Measurements from ENCODE around the gene DNALI1.
"Not testable (repeated sequence)": the region's sequence is repeated elsewhere in the genome, so short reads cannot be mapped to it uniquely, and the experiment has no call there.

The DNALI1 gene

DNA sequence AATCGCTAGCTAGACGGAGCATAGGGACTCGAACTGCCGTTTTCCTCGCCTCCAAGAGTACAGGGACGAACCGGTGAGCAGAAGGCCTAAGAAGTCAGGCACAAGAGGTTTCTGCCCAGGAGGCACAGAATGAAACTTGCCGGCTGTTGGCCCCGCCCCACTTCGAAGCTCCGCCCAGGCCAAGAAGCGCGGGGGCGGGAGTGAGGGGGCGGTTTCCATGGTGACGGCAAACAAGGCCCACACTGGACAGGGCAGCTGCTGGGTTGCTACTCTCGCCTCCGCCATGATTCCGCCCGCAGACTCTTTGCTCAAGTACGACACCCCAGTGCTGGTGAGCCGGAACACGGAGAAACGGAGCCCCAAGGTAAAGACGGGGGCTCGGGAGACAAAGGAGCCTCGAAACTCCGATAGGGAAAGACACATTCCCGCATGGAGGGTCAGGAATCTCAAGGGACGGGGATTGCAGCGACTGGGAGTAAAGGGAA lies at the start of gene DNALI1:
DNALI1 (plus strand) TSS at position 229 of the 485 bp plus-strand sequence; CDS start at position 284, 55 bp downstream.
- DNase-seq = no peak

GRCh38 chr1:37509181-37509580 lies 47.6 kb upstream of the DNALI1 start:
- peak; percentile 31 to 38 for DNase-seq

DNA sequence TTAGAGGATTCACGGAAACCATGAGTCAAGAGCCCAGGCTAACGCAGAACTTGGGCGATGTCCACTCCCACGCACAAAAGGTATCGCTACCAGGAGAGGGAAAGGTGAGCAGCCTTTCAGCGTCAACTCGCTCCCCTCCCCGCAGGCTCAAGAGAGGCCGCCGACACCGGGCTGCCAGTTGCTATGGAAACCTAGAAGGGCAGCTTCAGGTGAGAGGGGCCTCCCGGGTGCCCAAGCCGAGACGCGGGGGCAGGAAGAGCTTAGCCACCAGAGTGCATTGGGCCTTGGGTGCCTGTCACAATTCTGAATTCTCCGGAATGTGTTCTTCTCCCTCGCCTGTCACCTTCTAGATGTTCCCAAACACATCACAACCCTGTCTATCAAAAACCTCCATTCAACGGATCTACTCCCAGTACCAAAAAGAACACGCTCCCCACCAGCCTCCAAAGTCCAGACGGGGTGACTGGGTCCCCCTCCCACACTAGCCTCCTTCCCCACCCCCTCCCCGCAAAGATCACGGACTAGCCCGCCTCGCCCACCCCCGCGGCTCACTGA lies 42.9 kb upstream of the DNALI1 start:
- DNase-seq = no peak

GRCh38 chr1:37514350-37515184 lies 42.2 kb upstream of the DNALI1 start, which contains the start of gene MEAF6:
MEAF6 (minus strand) TSS chr1:37514766; CDS start chr1:37514746, 20 bp downstream.
- DNase-seq = peak; percentile 75 to 81

- DNase-seq = no peak
These were observed 41.3 kb upstream of the DNALI1 start for GRCh38 chr1:37515185-37516034.

DNA sequence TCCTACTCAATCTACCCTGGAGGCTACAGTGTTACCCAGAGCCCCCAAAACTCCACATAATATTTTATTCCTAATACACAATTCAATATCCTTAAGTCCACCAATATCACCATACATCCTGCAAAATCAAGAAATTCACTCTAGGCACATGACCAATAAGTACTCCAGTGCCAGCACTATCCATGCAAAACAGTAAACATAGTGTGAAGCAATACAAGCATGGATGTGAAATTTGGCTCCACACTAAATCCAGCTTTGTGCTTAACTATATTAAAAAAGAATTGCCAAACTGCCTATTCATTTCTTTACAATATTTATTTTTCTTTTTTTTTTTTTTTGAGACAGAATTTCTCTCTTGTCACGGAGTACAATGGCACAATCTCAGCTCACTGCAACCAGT lies 39.2 kb upstream of the DNALI1 start:
- no peak for DNase-seq

GRCh38 chr1:37518241-37518640 lies 38.5 kb upstream of the DNALI1 start:
- not testable (repeated sequence) for DNase-seq

DNA sequence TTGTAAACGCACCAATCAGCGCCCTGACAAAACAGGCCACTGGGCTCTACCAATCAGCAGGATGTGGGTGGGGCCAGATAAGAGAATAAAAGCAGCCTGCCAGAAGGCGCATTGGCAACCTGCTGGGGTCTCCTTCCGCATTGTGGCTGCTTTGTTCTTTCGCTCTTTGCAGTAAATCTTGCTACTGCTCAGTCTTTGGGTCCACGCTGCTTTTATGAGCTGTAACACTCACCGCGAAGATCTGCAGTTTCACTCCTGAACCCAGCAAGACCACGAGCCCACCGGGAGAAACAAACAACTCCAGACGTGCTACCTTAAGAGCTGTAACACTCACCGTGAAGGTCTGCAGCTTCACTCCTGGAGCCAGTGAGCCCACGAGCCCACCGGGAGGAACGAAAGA lies 37.8 kb upstream of the DNALI1 start:
- DNase-seq = not testable (repeated sequence)

DNA sequence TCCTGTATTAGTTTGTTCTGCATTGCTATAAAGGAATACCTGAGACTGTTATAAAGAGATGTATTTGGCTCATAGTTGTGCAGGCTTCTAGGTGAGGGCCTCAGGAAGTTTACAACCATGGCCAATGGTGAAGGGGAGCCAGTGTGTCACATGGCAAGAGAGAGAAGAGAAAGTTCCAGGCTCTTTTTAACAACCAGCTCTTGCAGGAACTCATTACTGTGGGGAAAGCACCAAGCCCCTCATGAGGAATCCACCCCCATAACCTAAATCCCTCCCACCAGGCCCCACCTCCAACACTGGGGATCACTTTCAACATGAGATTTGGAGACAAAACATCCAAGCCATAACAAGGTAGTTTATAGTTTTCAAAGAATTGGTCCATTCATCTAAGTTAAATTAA lies 37.1 kb upstream of the DNALI1 start:
- DNase-seq = no peak

- not testable (repeated sequence) for DNase-seq
These were observed 26.9 kb upstream of the DNALI1 start for GRCh38 chr1:37529888-37530287.

DNA sequence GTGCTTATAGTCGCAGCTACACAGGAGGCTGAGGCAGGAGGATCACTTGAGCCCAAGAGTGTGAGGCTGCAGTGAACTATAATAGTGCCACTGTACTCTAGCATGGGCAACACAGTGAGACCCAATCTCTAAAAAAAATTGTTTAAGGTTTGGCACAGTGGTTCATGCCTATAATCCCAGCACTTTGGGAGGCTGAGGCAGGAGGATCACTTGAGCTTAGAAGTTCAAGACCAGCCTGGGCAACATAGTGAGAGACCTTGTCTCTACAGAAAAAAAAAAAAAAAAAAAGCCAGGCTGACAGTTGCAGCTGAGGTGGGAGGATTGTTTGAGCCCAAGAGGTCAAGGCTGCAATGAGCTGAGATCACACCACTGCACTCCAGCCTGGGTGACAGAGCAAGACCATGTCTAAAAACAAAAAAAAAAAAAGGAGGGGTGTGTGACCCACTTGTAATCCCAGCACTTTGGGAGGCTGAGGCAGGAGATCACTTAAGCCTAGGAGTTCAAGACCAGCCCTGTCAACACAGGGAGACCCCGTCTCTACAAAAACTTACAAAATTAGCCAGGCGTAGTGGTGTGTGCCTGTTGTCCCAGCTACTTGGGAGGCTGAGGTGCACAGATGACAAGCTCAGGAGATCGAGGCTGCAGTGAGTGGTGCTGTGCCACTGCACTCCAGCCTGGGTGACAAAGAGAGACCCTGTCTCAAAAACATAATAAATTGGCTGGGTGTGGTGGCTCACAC lies 24.2 kb upstream of the DNALI1 start:
- DNase-seq = not testable (repeated sequence)

- DNase-seq = no peak
These were observed 23.2 kb upstream of the DNALI1 start for GRCh38 chr1:37533317-37534093.

DNA sequence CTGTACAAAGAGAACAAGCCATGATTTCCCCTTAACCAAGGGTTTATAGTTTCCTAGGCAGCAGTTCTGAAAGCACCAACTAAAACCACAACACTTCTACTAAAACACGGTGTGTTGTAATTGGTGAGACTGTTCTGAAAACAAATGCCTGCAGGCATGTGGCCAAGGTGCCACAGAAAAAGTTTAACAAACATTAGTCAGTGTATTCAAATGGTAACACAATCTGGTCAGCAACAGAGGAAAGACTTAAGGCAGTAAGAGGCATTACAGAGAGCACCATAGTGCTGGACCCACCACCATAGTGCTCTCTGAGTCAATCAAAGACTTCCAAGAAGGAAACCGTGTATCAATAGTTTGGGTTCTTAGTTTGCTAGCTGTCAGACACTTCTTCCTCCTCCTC lies 19.4 kb upstream of the DNALI1 start:
- no peak for DNase-seq

GRCh38 chr1:37539154-37539553 lies 17.6 kb upstream of the DNALI1 start:
- DNase-seq = not testable (repeated sequence)

DNA sequence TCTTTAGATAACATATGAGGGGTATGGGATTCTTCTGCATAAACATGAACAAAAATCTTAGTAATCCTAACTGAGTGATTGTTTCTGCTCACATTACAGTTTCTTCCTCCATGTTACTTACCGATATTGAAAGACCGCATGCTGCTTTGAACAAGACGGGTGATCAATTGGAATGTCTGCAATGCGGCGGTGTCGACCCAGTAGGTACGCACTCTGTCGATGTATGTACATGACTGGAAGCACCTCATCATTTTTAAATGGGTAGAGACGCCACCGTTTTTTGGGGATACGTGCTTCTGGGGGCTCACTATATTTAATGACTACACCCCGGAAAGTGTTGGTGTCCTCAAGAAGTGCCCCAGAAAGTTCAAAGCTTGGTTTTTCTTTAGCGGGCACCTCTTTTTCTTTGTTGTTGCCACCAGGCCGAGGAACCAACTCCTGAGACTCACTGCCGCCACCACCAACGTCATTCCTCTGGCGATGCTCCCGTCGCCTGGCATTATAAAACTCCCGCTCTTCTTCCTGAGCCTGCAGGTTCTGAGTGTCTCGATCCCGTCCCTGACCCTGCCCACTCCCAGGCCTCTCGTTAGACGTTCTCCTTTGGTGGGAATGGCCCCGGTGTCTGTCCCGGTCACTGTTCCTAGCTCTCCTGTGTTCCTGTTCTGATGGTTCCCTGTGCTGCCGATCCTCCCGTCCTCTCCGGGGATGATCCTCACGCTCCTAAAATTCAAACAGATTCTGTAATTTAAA lies 16.5 kb upstream of the DNALI1 start:
- no peak for DNase-seq

- no peak for DNase-seq
These were observed 12.2 kb upstream of the DNALI1 start for GRCh38 chr1:37544530-37544929.

- no peak for DNase-seq
These were observed 11.7 kb upstream of the DNALI1 start for GRCh38 chr1:37545019-37545418.

GRCh38 chr1:37549341-37549740 lies 7.4 kb upstream of the DNALI1 start:
- DNase-seq = no peak

- no peak for DNase-seq
These were observed 3.2 kb upstream of the DNALI1 start for GRCh38 chr1:37553598-37553926.

GRCh38 chr1:37553927-37554808 lies 2.6 kb upstream of the DNALI1 start, which contains the start of gene SNIP1:
SNIP1 (minus strand) TSS chr1:37554293; CDS start chr1:37554229, 64 bp downstream.
- DNase-seq = peak; percentile 86 to 90
